ENCODE data around the gene KLHL29.

The KLHL29 gene

GRCh38 chr2:23628926-23629771 lies 244.2 kb downstream of the KLHL29 start:
- TF ChIP-seq CTCF (IDR thresholded peaks at IDR 0.05; ENCODE audit: low read depth, low read length) (no peak), MAX (IDR thresholded peaks at IDR 0.05; ENCODE audit: low read depth, low read length) (no peak), MYC (IDR thresholded peaks at IDR 0.05; ENCODE audit: low read depth, low read length) (no peak), POLR2A (IDR thresholded peaks at IDR 0.05; ENCODE audit: extremely low read depth, insufficient read length) (no peak)
- DNase-seq (ENCODE audit: low read depth): no peak
- no peak overlapping the region for H3K4me3 ChIP-seq (ENCODE audit: low read depth, low read length)

GRCh38 chr2:23629772-23630480 lies 244.9 kb downstream of the KLHL29 start:
- no peak overlapping the region for H3K4me3 ChIP-seq (ENCODE audit: low read depth, low read length)
- TF ChIP-seq MAX (IDR thresholded peaks at IDR 0.05; ENCODE audit: low read depth, low read length) (no peak), MYC (IDR thresholded peaks at IDR 0.05; ENCODE audit: low read depth, low read length) (no peak), POLR2A (IDR thresholded peaks at IDR 0.05; ENCODE audit: extremely low read depth, insufficient read length) (no peak), CTCF (IDR thresholded peaks at IDR 0.05; ENCODE audit: low read depth, low read length) (no peak)
- no peak for DNase-seq (ENCODE audit: low read depth)

GRCh38 chr2:23630961-23631360 lies 246.0 kb downstream of the KLHL29 start:
- no peak for DNase-seq (ENCODE audit: low read depth)
- no peak overlapping the region for H3K4me3 ChIP-seq (ENCODE audit: low read depth, low read length)
- TF ChIP-seq MAX (IDR thresholded peaks at IDR 0.05; ENCODE audit: low read depth, low read length) (no peak), MYC (IDR thresholded peaks at IDR 0.05; ENCODE audit: low read depth, low read length) (no peak)

- DNase-seq (ENCODE audit: low read depth): no peak
- H3K4me3 ChIP-seq (ENCODE audit: low read depth, low read length): no peak overlapping the region
- TF ChIP-seq MAX (IDR thresholded peaks at IDR 0.05; ENCODE audit: low read depth, low read length) (no peak), MYC (IDR thresholded peaks at IDR 0.05; ENCODE audit: low read depth, low read length) (no peak)
Measured at GRCh38 chr2:23631389-23631788, 246.4 kb downstream of the KLHL29 start.

GRCh38 chr2:23632386-23632785 lies 247.4 kb downstream of the KLHL29 start:
- no peak for TF ChIP-seq MYC (IDR thresholded peaks at IDR 0.05; ENCODE audit: low read depth, low read length)
- no peak for TF ChIP-seq CTCF (IDR thresholded peaks at IDR 0.05; ENCODE audit: low read depth, low read length)
- no peak overlapping the region for H3K4me3 ChIP-seq (ENCODE audit: low read depth, low read length)

GRCh38 chr2:23632831-23633395 lies 247.9 kb downstream of the KLHL29 start:
- no peak overlapping the region for H3K4me3 ChIP-seq (ENCODE audit: low read depth, low read length)
- no peak for DNase-seq (ENCODE audit: low read depth)
- TF ChIP-seq CTCF (IDR thresholded peaks at IDR 0.05; ENCODE audit: low read depth, low read length) (no peak), MYC (IDR thresholded peaks at IDR 0.05; ENCODE audit: low read depth, low read length) (no peak), MAX (IDR thresholded peaks at IDR 0.05; ENCODE audit: low read depth, low read length) (no peak), POLR2A (IDR thresholded peaks at IDR 0.05; ENCODE audit: extremely low read depth, insufficient read length) (no peak)

More at GRCh38 chr2:23632386-23632785, 247.4 kb downstream of the KLHL29 start:
- no peak for DNase-seq (ENCODE audit: low read depth)

All from NB4 (cell line).